ENCODE results near the gene ZBTB20. TPM values are rescaled to one million over a fixed set of nuclear protein-coding genes. Genes with fewer than 3 reads are reported as not detected.

Gene ZBTB20
- total and polyA plus RNA-seq, 10 of the 15 experiments (the other 5 are each of a cell fraction or from before 2014, with no cell fraction given), result 0.20 to 5.5 (median 2.2) TPM

DNA sequence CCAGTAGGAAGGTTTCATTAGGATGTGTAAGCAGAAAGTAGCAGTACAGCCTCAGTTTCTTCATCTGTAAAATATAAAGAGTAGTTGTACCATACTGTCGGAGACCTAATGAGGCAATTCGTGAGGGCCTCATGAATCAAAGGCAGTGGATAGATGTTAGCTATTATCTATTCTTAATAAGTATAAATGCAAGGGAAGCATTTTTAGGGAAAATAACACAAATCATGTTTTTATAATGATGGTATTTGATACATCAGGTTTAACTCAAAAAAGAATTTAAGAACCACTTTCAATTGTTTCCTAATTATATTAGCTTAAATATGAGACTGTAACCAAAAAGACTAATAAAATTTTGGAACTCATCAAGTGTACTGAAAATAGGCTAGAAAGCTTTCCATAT lies 309.1 kb downstream of the ZBTB20 start (continued):
- TF ChIP-seq ETV6 (conservative IDR thresholded peaks at IDR 0.05 in 1 of 2, IDR thresholded peaks at IDR 0.05 in 1 of 2; ENCODE audit: borderline replicate concordance in 1 of 2, low read depth in 1 of 2) (no peak), MYC (IDR thresholded peaks at IDR 0.05; ENCODE audit: insufficient read depth, insufficient read length, insufficient replicate concordance, low read length, severe bottlenecking) (no peak), BACH1 (IDR thresholded peaks at IDR 0.05; ENCODE audit: borderline replicate concordance) (no peak), EGR1 (IDR thresholded peaks at IDR 0.05; ENCODE audit: borderline replicate concordance in 1 of 2, low read depth in 2 of 2, low read length in 2 of 2) (no peak), ATF7 (IDR thresholded peaks at IDR 0.05; ENCODE audit: low read depth) (no peak), EED (IDR thresholded peaks at IDR 0.05; ENCODE audit: low read depth) (no peak), ESRRA (IDR thresholded peaks at IDR 0.05; ENCODE audit: low read length) (no peak)
- TF ChIP-seq, protein P1, sequence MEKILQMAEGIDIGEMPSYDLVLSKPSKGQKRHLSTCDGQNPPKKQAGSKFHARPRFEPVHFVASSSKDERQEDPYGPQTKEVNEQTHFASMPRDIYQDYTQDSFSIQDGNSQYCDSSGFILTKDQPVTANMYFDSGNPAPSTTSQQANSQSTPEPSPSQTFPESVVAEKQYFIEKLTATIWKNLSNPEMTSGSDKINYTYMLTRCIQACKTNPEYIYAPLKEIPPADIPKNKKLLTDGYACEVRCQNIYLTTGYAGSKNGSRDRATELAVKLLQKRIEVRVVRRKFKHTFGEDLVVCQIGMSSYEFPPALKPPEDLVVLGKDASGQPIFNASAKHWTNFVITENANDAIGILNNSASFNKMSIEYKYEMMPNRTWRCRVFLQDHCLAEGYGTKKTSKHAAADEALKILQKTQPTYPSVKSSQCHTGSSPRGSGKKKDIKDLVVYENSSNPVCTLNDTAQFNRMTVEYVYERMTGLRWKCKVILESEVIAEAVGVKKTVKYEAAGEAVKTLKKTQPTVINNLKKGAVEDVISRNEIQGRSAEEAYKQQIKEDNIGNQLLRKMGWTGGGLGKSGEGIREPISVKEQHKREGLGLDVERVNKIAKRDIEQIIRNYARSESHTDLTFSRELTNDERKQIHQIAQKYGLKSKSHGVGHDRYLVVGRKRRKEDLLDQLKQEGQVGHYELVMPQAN (conservative IDR thresholded peaks at IDR 0.05), result no peak
- TF ChIP-seq, protein P2, sequence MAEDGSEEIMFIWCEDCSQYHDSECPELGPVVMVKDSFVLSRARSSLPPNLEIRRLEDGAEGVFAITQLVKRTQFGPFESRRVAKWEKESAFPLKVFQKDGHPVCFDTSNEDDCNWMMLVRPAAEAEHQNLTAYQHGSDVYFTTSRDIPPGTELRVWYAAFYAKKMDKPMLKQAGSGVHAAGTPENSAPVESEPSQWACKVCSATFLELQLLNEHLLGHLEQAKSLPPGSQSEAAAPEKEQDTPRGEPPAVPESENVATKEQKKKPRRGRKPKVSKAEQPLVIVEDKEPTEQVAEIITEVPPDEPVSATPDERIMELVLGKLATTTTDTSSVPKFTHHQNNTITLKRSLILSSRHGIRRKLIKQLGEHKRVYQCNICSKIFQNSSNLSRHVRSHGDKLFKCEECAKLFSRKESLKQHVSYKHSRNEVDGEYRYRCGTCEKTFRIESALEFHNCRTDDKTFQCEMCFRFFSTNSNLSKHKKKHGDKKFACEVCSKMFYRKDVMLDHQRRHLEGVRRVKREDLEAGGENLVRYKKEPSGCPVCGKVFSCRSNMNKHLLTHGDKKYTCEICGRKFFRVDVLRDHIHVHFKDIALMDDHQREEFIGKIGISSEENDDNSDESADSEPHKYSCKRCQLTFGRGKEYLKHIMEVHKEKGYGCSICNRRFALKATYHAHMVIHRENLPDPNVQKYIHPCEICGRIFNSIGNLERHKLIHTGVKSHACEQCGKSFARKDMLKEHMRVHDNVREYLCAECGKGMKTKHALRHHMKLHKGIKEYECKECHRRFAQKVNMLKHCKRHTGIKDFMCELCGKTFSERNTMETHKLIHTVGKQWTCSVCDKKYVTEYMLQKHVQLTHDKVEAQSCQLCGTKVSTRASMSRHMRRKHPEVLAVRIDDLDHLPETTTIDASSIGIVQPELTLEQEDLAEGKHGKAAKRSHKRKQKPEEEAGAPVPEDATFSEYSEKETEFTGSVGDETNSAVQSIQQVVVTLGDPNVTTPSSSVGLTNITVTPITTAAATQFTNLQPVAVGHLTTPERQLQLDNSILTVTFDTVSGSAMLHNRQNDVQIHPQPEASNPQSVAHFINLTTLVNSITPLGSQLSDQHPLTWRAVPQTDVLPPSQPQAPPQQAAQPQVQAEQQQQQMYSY (CRISPR knock-in tag; IDR thresholded peaks at IDR 0.05), result no peak
